GDM1 (cell line): ENCODE results near the gene OR4A15.

Experiments
- DNase-seq: peaks from one replicate; lab custom pipeline; 2025; lab: John Stamatoyannopoulos, UW

The OR4A15 gene

DNA sequence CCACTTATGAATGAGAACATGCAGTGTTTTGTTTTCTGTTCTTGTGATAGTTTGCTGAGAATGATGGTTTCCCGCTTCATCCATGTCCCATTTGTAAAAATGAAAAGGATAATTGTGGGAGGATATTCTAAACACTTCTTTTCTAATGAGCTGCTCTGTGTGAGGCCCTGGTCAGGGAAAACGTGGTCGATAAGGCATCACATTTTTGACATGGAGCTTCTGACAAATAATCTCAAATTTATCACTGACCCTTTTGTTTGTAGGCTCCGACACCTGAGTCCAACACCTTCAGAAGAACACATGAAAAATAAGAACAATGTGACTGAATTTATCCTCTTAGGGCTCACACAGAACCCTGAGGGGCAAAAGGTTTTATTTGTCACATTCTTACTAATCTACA lies at the start of gene OR4A15:
Gene OR4A15 (plus strand): TSS at position 301 of the 400 bp plus-strand sequence. CDS start 0 bp downstream, at position 301.
- DNase-seq: no peak

DNA sequence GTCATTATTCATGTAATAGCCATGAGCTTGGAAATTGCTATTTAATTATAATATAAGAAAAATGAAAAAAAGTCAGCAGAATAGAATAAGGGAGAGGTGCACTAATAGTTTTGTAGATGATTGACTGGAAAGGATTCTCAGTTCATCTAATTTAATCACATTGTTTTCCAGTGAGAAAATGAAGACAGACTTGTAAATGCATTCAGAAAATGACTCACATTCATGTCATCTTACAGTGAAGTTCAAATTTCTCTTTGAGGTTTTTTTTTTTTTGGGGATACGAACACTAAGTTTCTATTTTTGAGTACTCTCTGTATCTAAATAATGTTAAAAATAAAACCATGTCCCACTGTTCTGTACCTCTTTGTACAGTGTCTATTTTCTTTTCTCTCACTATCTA lies 43.3 kb upstream of the OR4A15 start:
- no peak for DNase-seq

DNA sequence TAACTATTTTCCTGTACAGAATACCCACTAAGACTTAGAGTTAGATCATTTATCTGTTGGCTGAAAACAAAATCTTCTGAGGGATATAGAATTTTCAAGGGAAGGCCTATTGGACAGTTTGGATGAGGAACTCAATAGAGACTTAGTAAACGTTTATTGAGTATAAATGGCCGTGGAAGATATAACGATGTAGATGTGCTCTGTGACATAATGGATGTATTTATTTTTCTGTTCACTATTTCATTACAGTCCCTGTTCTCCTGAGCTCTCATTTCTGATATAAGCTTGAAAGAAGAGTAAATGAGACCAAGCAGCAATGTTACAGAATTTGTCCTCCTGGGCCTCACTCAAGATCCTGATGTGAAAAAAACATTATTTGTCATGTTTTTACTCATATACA lies 24.9 kb upstream of the OR4A15 start, which contains the start of gene OR4A16:
Gene OR4A16 (plus strand): TSS at position 301 of the 400 bp plus-strand sequence. CDS start 0 bp downstream, at position 301.
- DNase-seq: no peak

DNA sequence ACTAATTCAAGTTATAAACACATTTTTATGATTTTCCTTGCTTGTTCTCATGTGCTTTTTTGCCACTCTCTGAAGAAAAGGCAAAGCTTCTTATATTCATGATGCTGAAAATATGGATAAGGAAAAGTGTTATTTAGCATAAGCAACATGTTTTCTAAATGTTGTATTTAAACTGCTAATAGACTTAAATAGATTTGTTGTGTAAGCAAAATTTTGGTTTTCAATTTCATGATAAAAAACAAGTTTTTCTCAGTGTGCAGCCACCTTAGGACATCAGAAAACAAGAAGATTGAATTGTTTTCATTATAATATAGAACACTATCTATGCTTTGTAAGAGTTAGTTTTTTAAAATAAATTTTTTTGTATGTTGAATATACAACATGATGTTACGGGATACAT lies 22.5 kb upstream of the OR4A15 start:
- no peak for DNase-seq

DNA sequence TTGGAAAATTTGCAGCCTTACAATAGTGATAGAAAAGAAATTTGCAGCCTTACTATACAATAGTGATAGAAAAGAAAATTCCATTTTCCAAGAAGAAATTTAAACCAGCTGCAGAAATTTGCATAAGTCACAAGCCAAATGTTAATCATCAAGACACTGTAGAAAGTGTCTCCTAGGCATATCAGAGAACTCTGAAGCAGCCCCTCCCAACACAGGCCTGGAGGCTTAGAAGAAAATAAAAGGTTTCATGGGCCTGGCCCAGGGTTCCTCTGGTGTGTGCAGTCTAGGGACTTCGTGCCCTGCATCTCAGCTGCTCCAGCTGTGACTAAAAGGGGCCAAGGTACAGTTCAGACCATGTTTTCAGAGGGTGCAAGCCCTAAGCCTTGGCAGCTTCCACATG lies 18.7 kb upstream of the OR4A15 start:
- DNase-seq: no peak

DNA sequence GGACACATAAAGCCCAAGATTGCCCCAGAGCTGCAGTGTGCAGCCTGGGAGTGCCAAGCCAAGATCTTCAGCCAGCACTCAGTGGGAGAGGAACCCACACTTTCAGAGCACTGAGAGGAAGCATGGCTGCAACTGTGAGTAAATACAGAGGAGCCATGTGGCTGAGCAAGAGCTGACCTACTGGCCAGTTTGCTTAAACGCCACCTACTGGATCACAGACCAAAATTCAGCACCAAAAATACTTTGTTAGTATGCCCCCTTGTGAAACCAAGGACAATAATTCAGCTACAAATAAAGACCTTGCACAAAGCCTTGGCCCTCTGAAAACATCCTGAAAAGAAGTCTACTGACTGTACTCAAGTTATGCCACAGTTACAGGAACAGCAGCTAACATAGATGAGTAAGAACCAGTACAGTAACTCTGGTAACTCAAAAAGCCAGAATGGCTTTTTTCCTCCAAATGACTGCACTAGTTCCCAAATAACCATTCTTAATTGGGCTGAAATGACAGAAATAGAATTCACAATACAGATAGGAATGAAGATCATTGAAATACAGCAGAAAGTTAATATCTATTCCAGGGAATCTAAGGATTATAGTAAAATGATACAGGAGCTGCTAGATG lies 10.1 kb upstream of the OR4A15 start:
- no peak for DNase-seq

DNA sequence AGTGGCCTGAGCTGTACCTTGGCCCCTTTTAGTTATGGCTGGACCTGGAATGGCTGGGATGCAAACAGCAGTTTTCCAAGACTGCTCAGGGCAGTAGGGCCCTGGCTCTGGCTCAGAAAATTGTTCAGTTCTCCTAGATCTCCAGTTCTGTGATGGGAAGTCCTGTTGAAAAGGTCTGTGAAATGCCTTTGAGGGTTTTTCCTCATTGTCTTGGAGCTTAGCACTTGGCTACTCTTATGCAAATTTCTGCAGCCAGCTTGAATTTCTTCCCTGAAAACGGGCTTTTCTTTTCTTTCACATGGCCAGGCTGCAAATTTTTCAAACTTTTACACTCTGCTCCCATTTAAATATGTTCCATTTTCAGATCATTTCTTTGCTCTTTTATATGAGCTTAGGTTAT lies 33.2 kb downstream of the OR4A15 start:
- no peak for DNase-seq
